ENCODE data around the gene MNX1. TPM values are rescaled to one million over a fixed set of nuclear protein-coding genes. Genes with fewer than 3 reads are reported as not detected.

Gene MNX1
- total RNA-seq, 1 donor from 2014 or later = not detected

DNA sequence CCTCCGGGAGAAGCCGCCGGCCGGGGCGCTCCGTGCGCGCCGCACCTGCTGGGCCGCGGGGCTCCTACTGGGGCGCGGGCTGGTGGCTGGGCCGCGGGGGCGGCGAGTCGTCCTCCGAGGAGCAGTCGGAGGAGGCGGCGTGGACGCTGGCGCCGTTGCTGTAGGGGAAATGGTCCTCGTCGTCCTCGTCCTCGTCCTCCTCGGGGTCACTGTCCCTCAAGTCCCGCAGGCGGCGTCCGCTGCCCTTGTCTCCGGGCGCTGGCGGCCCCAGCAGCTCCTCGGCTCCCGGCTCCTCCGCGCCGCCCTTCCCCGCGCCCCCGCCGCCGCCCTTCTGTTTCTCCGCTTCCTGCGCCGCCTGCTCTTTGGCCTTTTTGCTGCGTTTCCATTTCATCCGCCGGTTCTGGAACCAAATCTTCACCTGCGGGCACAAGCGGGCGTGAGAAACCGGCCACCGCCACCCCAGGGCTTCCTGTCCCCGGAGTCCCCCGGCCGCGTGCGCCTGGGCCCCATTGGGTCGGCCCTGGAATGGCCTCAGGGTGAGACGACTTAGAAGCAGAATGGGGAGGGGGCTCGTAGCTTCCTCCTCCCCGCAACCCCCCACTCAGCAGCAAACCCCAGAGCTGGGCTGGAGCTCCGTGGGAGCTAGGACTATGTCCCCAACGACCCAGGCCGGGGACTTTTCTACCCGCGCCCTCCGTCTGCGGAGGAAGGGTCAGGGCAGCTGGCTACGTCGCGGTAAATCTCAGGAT is 4.8 kb downstream of the MNX1 start:
- FAIRE-seq (no peak), DNase-seq (ENCODE audit: low read depth) (no peak)
- no peaks in the 10 kb centered on the region for H3K4me1 Mint-ChIP-seq (ENCODE audit: low read depth, unreplicated experiment)
- no peaks in the 10 kb centered on the region for H3K9me3 ChIP-seq (ENCODE audit: insufficient read depth, low read depth, low read length)
- peaks cover 62% of the 10 kb centered on the region for H3K27me3 Mint-ChIP-seq (ENCODE audit: low read depth, unreplicated experiment)
- no peak overlapping the region for H3K4me3 ChIP-seq (ENCODE audit: insufficient read depth, low read depth, low read length)
- peaks cover 84% of the 10 kb centered on the region for H3K27me3 ChIP-seq (ENCODE audit: insufficient read depth, low read length)
- H3K4me2 ChIP-seq (ENCODE audit: low read length) = no peak overlapping the region
- no peak overlapping the region for H3K9ac ChIP-seq (ENCODE audit: low read length)
- peaks cover 12% of the 10 kb centered on the region for H4K20me1 ChIP-seq (ENCODE audit: insufficient read depth, low read length)
- H3K4me1 ChIP-seq (ENCODE audit: insufficient read depth, low read length) = no peaks in the 10 kb centered on the region
- no peak overlapping the region for H3K27ac ChIP-seq (ENCODE audit: low read depth, low read length)
- no peak overlapping the region for H3K27ac Mint-ChIP-seq (ENCODE audit: unreplicated experiment)
- H2AFZ ChIP-seq (ENCODE audit: low read depth, low read length) = no peak overlapping the region
- peak; percentile 98 for TF ChIP-seq EZH2 (IDR thresholded peaks at IDR 0.05; ENCODE audit: insufficient read depth, low read length)
- TF ChIP-seq, protein P1, sequence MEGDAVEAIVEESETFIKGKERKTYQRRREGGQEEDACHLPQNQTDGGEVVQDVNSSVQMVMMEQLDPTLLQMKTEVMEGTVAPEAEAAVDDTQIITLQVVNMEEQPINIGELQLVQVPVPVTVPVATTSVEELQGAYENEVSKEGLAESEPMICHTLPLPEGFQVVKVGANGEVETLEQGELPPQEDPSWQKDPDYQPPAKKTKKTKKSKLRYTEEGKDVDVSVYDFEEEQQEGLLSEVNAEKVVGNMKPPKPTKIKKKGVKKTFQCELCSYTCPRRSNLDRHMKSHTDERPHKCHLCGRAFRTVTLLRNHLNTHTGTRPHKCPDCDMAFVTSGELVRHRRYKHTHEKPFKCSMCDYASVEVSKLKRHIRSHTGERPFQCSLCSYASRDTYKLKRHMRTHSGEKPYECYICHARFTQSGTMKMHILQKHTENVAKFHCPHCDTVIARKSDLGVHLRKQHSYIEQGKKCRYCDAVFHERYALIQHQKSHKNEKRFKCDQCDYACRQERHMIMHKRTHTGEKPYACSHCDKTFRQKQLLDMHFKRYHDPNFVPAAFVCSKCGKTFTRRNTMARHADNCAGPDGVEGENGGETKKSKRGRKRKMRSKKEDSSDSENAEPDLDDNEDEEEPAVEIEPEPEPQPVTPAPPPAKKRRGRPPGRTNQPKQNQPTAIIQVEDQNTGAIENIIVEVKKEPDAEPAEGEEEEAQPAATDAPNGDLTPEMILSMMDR (IDR thresholded peaks at IDR 0.05; ENCODE audit: insufficient read depth, low read depth, low read length) = no peak
- no peak overlapping the region for H3K4me3 Mint-ChIP-seq (ENCODE audit: unreplicated experiment)
- no peaks in the 10 kb centered on the region for H3K79me2 ChIP-seq (ENCODE audit: insufficient read depth, low read length)
- H3K36me3 ChIP-seq (ENCODE audit: insufficient read depth, low read length) = no peaks in the 10 kb centered on the region
- H3K9me3 Mint-ChIP-seq (ENCODE audit: unreplicated experiment) = peaks cover 14% of the 10 kb centered on the region
- peaks cover 2% of the 10 kb centered on the region for H3K36me3 Mint-ChIP-seq (ENCODE audit: low read depth, unreplicated experiment)

DNA sequence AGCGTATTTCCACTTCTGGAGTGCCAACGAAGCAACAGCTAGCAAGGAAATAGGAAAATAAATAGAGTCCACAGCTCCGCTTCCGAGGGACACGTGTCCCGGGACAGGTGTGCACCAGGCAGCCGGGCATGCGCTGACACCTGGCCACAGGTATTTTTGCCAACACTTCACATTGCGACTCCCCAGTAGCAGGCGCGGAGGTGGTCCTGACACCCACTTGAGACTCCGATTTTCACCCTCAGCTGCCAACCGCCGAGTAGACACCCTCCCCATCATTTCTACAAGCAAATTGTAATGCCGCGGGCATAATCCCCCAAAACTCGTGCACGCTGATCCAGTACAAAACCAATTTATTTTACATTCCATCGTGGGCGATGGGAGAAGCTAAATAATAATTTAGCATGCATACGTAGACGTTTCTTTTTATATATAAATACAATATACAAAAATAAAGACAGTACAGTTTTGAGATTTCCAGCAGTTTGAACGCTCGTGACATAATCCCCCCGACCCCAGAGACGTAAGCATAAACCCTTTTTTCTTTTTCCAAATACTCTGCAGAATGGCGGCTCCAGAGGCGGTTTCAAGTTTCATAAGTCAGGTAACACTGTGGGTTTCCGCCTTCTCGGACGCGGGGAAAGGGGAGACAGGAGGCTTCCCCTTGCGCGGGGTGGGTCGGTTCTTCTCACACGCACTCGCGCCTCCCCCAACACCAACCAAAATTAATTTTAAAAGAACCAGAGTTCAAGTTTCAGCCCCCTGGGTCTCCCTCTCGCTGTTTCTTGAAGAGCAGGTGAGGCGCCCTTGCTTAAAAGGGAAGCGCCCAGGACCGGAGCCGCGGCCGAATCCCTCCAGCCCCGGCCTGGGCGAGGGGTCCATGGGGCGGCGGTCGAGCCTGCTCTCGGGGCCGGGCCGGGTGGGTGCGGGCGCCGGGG is 5.7 kb downstream of the MNX1 start:
- H3K9me3 ChIP-seq (ENCODE audit: insufficient read depth, low read depth, low read length) = no peaks in the 10 kb centered on the region
- peaks cover 12% of the 10 kb centered on the region for H4K20me1 ChIP-seq (ENCODE audit: insufficient read depth, low read length)
- peaks cover 2% of the 10 kb centered on the region for H3K36me3 Mint-ChIP-seq (ENCODE audit: low read depth, unreplicated experiment)
- no peak overlapping the region for H3K4me3 Mint-ChIP-seq (ENCODE audit: unreplicated experiment)
- H3K4me3 ChIP-seq (ENCODE audit: insufficient read depth, low read depth, low read length) = no peak overlapping the region
- H3K36me3 ChIP-seq (ENCODE audit: insufficient read depth, low read length) = no peaks in the 10 kb centered on the region
- no peak overlapping the region for H3K27ac ChIP-seq (ENCODE audit: low read depth, low read length)
- peak overlapping the region; percentile 26 for H3K27ac Mint-ChIP-seq (ENCODE audit: unreplicated experiment)
- H3K4me1 Mint-ChIP-seq (ENCODE audit: low read depth, unreplicated experiment) = no peaks in the 10 kb centered on the region
- H3K27me3 ChIP-seq (ENCODE audit: insufficient read depth, low read length) = peaks cover 87% of the 10 kb centered on the region
- peaks cover 15% of the 10 kb centered on the region for H3K9me3 Mint-ChIP-seq (ENCODE audit: unreplicated experiment)
- TF ChIP-seq EZH2 (IDR thresholded peaks at IDR 0.05; ENCODE audit: insufficient read depth, low read length) = no peak
- TF ChIP-seq, protein P1 (IDR thresholded peaks at IDR 0.05; ENCODE audit: insufficient read depth, low read depth, low read length) = no peak
- DNase-seq (ENCODE audit: low read depth) = no peak
- no peaks in the 10 kb centered on the region for H3K4me1 ChIP-seq (ENCODE audit: insufficient read depth, low read length)
- no peak overlapping the region for H3K4me2 ChIP-seq (ENCODE audit: low read length)
- no peak for FAIRE-seq
- no peak overlapping the region for H3K9ac ChIP-seq (ENCODE audit: low read length)
- peaks cover 65% of the 10 kb centered on the region for H3K27me3 Mint-ChIP-seq (ENCODE audit: low read depth, unreplicated experiment)
- H3K79me2 ChIP-seq (ENCODE audit: insufficient read depth, low read length) = no peaks in the 10 kb centered on the region
- H2AFZ ChIP-seq (ENCODE audit: low read depth, low read length) = no peak overlapping the region

Data from astrocyte (in vitro differentiated cells and primary cell).